ENCODE measurements around the gene CMSS1.
A peak's percentile ranks its signal among the peaks of the same experiment; 100 is the strongest.

Gene CMSS1

DNA sequence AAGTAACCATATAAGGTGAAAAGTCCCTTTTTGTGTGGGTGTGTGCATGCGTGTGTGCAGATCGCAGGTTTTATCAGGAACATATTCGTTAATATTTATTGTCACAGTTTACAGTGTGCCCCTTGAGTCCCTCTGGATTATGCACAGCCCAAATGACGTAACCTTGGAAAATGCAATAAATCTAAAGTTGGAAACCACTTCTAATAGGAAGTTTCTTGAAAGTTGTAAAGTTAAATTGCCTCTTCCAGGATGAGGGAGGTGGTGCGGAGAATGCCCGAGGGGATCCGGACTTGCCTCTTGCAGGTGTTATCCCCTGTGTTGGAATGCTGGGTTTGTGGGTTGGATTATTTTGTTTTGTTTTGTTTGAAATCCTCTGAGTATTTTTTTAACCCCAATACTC lies 143.3 kb downstream of the CMSS1 start:
- TF ChIP-seq, protein P1, sequence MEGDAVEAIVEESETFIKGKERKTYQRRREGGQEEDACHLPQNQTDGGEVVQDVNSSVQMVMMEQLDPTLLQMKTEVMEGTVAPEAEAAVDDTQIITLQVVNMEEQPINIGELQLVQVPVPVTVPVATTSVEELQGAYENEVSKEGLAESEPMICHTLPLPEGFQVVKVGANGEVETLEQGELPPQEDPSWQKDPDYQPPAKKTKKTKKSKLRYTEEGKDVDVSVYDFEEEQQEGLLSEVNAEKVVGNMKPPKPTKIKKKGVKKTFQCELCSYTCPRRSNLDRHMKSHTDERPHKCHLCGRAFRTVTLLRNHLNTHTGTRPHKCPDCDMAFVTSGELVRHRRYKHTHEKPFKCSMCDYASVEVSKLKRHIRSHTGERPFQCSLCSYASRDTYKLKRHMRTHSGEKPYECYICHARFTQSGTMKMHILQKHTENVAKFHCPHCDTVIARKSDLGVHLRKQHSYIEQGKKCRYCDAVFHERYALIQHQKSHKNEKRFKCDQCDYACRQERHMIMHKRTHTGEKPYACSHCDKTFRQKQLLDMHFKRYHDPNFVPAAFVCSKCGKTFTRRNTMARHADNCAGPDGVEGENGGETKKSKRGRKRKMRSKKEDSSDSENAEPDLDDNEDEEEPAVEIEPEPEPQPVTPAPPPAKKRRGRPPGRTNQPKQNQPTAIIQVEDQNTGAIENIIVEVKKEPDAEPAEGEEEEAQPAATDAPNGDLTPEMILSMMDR (IDR thresholded peaks at IDR 0.05): no peak
- Histone ChIP-seq H3K4me2 (ENCODE audit: low read length) (no peak overlapping the region), H3K9me3 (ENCODE audit: control insufficient read depth, low read length) (no peaks in the 10 kb centered on the region), H2AFZ (no peak overlapping the region), H3K4me1 (peaks cover 22% of the 10 kb centered on the region), H3K27me3 (ENCODE audit: control insufficient read depth, insufficient read depth, low read length) (no peaks in the 10 kb centered on the region), H3K79me2 (no peaks in the 10 kb centered on the region), H3K36me3 (ENCODE audit: control insufficient read depth, insufficient read depth, low read length) (no peaks in the 10 kb centered on the region), H3K4me3 (ENCODE audit: low read depth, low read length) (no peak overlapping the region), H3K9ac (no peak overlapping the region), H3K27ac (no peak overlapping the region)

GRCh38 chr3:99961756-99962515 lies 144.3 kb downstream of the CMSS1 start:
- Histone ChIP-seq H3K27me3 (ENCODE audit: control insufficient read depth, insufficient read depth, low read length) (no peaks in the 10 kb centered on the region), H3K4me1 (peaks cover 21% of the 10 kb centered on the region), H3K9ac (no peak overlapping the region), H3K36me3 (ENCODE audit: control insufficient read depth, insufficient read depth, low read length) (no peaks in the 10 kb centered on the region), H3K9me3 (ENCODE audit: control insufficient read depth, low read length) (no peaks in the 10 kb centered on the region), H3K4me3 (ENCODE audit: low read depth, low read length) (no peak overlapping the region), H3K27ac (no peak overlapping the region), H3K79me2 (no peaks in the 10 kb centered on the region), H3K4me2 (ENCODE audit: low read length) (no peak overlapping the region), H2AFZ (no peak overlapping the region)
- TF ChIP-seq, protein P1 (IDR thresholded peaks at IDR 0.05): no peak

GRCh38 chr3:99962703-99963102 lies 145.0 kb downstream of the CMSS1 start:
- TF ChIP-seq, protein P1 (IDR thresholded peaks at IDR 0.05): no peak
- no peak overlapping the region for H3K4me3 ChIP-seq (ENCODE audit: low read depth, low read length)
- H3K36me3 ChIP-seq (ENCODE audit: control insufficient read depth, insufficient read depth, low read length): no peaks in the 10 kb centered on the region
- H3K9me3 ChIP-seq (ENCODE audit: control insufficient read depth, low read length): no peaks in the 10 kb centered on the region
- H3K27me3 ChIP-seq (ENCODE audit: control insufficient read depth, insufficient read depth, low read length): no peaks in the 10 kb centered on the region
- no peaks in the 10 kb centered on the region for H3K79me2 ChIP-seq
- no peak overlapping the region for H2AFZ ChIP-seq
- H3K4me1 ChIP-seq: peaks cover 17% of the 10 kb centered on the region
- H3K9ac ChIP-seq: no peak overlapping the region
- H3K4me2 ChIP-seq (ENCODE audit: low read length): no peak overlapping the region
- no peak overlapping the region for H3K27ac ChIP-seq

- H3K27ac ChIP-seq: peak overlapping the region; percentile 58
- H3K4me1 ChIP-seq: peaks cover 17% of the 10 kb centered on the region
- TF ChIP-seq, protein P1 (IDR thresholded peaks at IDR 0.05): no peak
Observed at GRCh38 chr3:99965077-99965476, 147.4 kb downstream of the CMSS1 start.

More at GRCh38 chr3:99965077-99965476, 147.4 kb downstream of the CMSS1 start:
- Histone ChIP-seq H3K79me2 (no peaks in the 10 kb centered on the region), H3K4me2 (ENCODE audit: low read length) (no peak overlapping the region), H3K4me3 (ENCODE audit: low read depth, low read length) (no peak overlapping the region), H3K9me3 (ENCODE audit: control insufficient read depth, low read length) (no peaks in the 10 kb centered on the region), H2AFZ (peak overlapping the region; percentile 36), H3K27me3 (ENCODE audit: control insufficient read depth, insufficient read depth, low read length) (no peaks in the 10 kb centered on the region), H3K9ac (no peak overlapping the region), H3K36me3 (ENCODE audit: control insufficient read depth, insufficient read depth, low read length) (no peaks in the 10 kb centered on the region)
